CD4-positive, alpha-beta T cell treated with Interleukin-2 at 100 ng/mL for 4 hours (primary cell): ENCODE measurements around the gene SLC39A6.
"Not testable (repeated sequence)": the region's sequence is repeated elsewhere in the genome, so short reads cannot be mapped to it uniquely, and the experiment has no call there.

Experiments
- DNase-seq: peaks from one replicate; pipeline ENCODE4 v3.0.0-alpha.2; 2020; ENCODE audit warnings: low spot score

The SLC39A6 gene, protein sequence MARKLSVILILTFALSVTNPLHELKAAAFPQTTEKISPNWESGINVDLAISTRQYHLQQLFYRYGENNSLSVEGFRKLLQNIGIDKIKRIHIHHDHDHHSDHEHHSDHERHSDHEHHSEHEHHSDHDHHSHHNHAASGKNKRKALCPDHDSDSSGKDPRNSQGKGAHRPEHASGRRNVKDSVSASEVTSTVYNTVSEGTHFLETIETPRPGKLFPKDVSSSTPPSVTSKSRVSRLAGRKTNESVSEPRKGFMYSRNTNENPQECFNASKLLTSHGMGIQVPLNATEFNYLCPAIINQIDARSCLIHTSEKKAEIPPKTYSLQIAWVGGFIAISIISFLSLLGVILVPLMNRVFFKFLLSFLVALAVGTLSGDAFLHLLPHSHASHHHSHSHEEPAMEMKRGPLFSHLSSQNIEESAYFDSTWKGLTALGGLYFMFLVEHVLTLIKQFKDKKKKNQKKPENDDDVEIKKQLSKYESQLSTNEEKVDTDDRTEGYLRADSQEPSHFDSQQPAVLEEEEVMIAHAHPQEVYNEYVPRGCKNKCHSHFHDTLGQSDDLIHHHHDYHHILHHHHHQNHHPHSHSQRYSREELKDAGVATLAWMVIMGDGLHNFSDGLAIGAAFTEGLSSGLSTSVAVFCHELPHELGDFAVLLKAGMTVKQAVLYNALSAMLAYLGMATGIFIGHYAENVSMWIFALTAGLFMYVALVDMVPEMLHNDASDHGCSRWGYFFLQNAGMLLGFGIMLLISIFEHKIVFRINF

DNA sequence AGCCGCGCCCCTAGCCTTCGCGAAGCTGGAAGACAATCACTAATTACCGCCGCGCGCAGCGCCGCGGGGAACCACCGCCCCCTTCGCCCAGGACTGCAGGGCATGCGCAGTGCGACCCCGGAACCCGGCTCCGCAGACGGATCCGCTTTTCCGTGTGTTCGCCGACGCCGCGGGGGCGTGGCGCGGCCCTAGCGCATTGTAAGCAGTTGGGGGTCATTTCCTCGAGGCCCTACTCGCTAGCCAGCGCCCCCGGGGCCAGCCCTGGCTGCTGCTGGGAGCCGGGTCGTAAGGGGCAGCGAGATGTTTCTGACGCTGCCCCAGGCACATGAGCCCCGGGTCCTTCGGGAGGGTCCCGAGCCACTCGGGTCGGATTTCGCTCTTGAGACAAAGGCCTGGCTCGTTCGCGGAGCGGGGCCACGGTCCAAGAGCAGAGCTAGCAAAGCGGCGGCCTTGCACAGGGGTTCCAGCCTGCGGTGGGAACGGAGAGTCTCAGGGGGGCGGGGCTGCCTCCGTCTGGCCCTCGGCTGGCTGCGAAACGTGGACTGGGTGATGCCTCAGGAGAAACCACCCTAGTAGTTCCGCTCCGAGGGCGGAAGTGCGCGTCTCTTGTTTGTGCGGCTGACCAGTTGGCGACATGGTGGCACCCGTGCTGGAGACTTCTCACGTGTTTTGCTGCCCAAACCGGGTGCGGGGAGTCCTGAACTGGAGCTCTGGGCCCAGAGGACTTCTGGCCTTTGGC lies at the start of gene SLC39A6, which contains the start of gene ELP2:
Gene SLC39A6 (minus strand): TSS at position 41 of the 739 bp plus-strand sequence. CDS start 2,333 bp downstream, outside the sequence.
Gene ELP2 (plus strand): TSS at position 600 of the 739 bp plus-strand sequence. CDS start 35 bp downstream, at position 635.
- DNase-seq, result peak; percentile 95

- DNase-seq, result no peak
These were observed 48.8 kb upstream of the SLC39A6 start for GRCh38 chr18:36177913-36178312.

DNA sequence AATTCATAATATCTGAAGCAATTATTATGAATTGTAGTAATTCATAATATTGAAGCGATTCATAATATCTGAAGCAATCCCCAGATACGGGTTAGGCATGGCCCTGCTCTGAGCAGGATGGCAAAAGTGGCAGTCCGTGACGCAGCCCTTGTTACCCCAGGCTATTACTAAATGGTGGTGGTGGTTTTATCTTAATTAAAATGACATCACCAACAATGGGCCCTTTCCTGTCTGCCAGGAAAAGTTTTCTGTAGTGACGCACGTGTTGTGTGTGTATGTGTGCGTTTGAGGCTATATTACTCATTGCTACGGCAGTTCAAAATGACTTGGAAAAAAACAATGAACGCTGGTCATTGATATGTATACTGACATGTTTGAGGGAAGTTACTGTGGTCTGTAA lies 47.6 kb upstream of the SLC39A6 start:
- no peak for DNase-seq

DNA sequence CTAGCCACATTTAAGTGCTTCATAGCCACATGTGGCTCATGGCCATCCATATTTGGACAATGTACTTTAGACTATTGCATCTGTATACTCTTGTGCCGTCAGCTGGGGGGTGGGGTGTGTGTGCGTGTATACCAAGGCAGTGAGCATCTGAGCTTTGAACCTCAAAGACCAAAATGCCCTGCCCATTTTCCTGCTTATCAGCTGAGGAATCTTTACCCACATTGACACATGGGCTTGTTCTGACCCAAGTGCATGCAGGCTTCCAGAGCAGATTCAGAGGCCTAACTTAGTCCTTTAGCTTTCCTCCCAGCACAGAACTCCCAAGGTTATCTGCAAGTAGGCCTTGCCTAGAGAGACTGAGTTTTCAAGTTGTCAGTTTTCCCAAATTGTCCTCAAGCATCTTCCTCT lies 47.0 kb upstream of the SLC39A6 start:
- no peak for DNase-seq

GRCh38 chr18:36175481-36175880 lies 46.3 kb upstream of the SLC39A6 start:
- no peak for DNase-seq

DNA sequence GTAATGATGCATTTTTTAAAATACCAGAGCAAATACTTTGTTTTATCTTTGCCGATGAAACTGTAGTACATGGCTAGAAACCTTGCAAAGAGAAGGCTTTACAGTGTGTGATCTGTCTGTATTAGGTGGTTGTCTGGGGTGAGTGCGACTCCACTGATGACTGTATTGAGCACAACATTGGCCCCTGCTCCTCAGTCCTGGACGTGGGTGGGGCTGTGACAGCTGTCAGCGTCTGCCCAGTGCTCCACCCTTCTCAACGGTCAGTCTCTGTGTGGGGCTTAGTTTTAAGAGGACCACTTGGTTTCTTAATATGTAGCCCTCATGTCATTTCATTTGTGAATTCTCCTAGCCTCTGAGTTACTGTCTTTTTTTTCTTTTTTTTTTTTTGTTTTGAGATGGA lies 40.8 kb upstream of the SLC39A6 start:
- no peak for DNase-seq

GRCh38 chr18:36168296-36168695 lies 39.2 kb upstream of the SLC39A6 start:
- DNase-seq, result not testable (repeated sequence)

DNA sequence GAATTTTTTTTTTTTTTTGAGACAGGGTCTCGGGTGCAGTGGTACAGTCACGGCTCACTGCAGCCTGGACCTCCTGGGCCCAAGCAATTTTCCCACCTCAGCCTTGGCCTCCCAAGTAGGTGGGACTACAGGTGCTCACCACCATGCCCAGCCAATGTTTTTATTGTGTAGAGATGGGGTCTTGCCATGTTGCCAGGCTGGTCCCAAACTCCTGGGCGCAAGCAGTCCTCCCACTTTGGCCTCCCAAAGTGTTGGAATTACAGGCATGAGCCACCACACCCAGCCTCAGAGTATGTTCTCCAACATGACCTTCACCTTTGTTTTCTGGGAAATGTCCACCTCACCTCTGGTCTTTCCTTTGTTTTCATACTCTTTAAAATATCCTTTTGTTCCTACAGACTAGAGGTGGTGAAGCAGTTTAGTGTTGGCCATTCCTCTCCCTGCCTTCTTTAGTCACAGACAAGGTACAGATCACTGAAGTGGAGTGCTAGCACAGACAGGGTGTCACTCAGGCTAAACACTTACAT lies 38.6 kb upstream of the SLC39A6 start:
- no peak for DNase-seq

GRCh38 chr18:36162981-36163380 lies 33.8 kb upstream of the SLC39A6 start:
- no peak for DNase-seq

DNA sequence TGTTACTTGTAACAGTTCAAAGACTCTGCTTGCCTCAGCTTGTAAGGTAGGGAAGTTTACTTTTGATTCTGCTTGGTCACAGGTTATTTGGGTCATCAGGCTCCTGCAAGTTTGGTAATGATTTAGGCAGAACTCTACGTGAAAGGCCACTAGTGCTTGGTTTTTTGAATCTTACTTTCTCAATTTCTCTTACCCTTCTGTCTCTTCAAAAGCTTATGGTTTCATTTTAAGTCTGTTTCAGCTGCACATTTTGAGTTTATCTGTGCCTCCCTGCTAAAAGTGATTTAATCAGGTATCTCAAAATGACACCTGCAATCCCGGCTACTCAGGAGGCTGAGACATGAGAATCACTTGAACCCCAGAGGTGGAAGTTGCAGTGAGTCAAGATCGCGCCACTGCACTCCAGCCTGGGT lies 31.8 kb upstream of the SLC39A6 start:
- no peak for DNase-seq

- no peak for DNase-seq
These were observed 29.2 kb upstream of the SLC39A6 start for GRCh38 chr18:36158266-36158867.

GRCh38 chr18:36157441-36157840 lies 28.3 kb upstream of the SLC39A6 start:
- no peak for DNase-seq

- no peak for DNase-seq
These were observed 27.0 kb upstream of the SLC39A6 start for GRCh38 chr18:36155851-36156757.

- no peak for DNase-seq
These were observed 24.6 kb upstream of the SLC39A6 start for GRCh38 chr18:36153771-36154170.

DNA sequence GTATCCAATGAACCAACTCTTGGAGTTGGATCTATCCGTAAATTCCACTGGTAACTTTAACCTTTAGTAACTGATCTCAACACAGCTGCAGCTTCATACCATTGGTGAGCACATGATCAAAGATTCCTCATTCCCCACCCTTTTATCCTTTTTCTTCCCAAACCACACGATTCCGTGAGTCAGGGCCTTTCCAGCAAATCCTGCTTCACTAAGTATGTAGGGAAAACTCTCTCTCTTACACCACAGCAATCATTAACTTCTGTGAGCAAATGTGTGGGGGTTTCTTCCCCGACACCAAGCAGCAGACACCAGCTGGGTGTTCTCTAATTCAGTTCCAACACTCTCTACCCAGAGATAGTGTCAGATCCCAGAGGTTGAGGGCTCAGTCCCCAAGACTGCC lies 24.1 kb upstream of the SLC39A6 start:
- DNase-seq, result no peak

- DNase-seq, result no peak
These were observed 23.6 kb upstream of the SLC39A6 start for GRCh38 chr18:36152781-36153180.

- DNase-seq, result no peak
These were observed 20.6 kb upstream of the SLC39A6 start for GRCh38 chr18:36149514-36150289.

DNA sequence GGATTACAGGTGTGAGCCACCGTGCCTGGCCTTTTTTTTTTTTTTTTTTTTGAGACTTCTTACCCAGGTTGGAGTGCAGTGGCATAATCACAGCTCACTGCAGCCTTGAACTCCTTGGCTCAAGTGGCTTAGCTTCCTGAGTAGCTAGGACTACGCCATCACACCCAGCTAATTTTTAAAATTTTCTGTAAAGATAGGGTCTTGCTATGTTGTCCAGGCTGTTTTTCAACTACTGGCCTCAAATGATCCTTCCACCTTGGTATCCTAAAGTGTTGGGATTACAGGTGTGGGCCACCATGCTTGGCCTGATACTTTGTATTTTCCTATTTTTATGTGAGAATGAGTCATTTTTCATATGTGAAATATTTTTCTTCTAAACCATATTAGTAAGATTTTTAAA lies 14.3 kb upstream of the SLC39A6 start:
- no peak for DNase-seq

DNA sequence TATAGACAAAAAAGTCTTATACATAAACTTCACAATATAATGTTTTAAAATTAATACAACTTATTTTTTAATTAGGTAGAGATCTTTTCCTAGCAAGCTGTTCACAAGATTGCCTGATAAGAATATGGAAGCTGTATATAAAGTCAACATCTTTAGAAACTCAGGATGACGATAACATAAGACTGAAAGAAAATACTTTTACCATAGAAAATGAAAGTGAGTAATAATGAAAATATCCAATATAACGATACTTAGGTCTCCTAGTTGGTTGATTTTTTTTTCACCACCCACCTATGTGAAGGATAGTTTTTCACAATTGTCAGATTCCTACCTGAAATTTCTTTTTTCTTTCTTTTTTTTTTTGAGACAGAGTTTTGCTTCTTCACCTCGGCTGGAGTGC lies 13.6 kb upstream of the SLC39A6 start:
- no peak for DNase-seq

- no peak for DNase-seq
These were observed 12.4 kb upstream of the SLC39A6 start for GRCh38 chr18:36141576-36141975.
